ENCODE data around the gene COL27A1.

- no peak for TF ChIP-seq REST (IDR thresholded peaks at IDR 0.05; ENCODE audit: insufficient read depth in 1 of 2, low read depth in 2 of 2, low read length in 2 of 2)
- TF ChIP-seq TAF1 (IDR thresholded peaks at IDR 0.05; ENCODE audit: borderline replicate concordance, insufficient read depth, low read length): no peak
- TF ChIP-seq POLR2AphosphoS5 (IDR thresholded peaks at IDR 0.05; ENCODE audit: low read depth, low read length): no peak
- no peak for TF ChIP-seq FOXP2 (optimal IDR thresholded peaks at IDR 0.05; ENCODE audit: borderline replicate concordance, extremely low read depth, extremely low read length, insufficient read depth)
- TF ChIP-seq SIN3A (IDR thresholded peaks at IDR 0.05; ENCODE audit: borderline replicate concordance, insufficient read depth, low read length): no peak
These were observed 37.7 kb upstream of the COL27A1 start for GRCh38 chr9:114117614-114117995.
